Activated T-cell treated with anti-CD3 and anti-CD28 coated beads, Interleukin-2, amount 50 U/mL, for 24 hours (primary cell): ENCODE data around the gene KYAT1.
"Not testable (repeated sequence)": the region's sequence is repeated elsewhere in the genome, so short reads cannot be mapped to it uniquely, and the experiment has no call there.

Experiments used
- DNase-seq: peaks from one replicate; pipeline ENCODE4 v3.0.0-alpha.2; 2020
- H3K27ac Mint-ChIP-seq: 2 replicates; pipeline ENCODE4 v1.8.0; 2020; ENCODE audit warnings: mild to moderate bottlenecking, mixed read lengths
- H3K27me3 Mint-ChIP-seq: 2 replicates; pipeline ENCODE4 v1.8.0; 2020; ENCODE audit warnings: mixed read lengths
- H3K36me3 Mint-ChIP-seq: 2 replicates; pipeline ENCODE4 v1.8.0; 2020; ENCODE audit warnings: low read depth, mixed read lengths
- H3K4me1 Mint-ChIP-seq: 2 replicates; pipeline ENCODE4 v1.8.0; 2020; ENCODE audit warnings: low read depth, mixed read lengths
- H3K4me3 Mint-ChIP-seq: 2 replicates; pipeline ENCODE4 v1.8.0; 2020; ENCODE audit warnings: mild to moderate bottlenecking, moderate library complexity, mixed read lengths
- H3K9me3 Mint-ChIP-seq: 2 replicates; pipeline ENCODE4 v1.8.0; 2020; ENCODE audit warnings: mixed read lengths

KYAT1 gene

DNA sequence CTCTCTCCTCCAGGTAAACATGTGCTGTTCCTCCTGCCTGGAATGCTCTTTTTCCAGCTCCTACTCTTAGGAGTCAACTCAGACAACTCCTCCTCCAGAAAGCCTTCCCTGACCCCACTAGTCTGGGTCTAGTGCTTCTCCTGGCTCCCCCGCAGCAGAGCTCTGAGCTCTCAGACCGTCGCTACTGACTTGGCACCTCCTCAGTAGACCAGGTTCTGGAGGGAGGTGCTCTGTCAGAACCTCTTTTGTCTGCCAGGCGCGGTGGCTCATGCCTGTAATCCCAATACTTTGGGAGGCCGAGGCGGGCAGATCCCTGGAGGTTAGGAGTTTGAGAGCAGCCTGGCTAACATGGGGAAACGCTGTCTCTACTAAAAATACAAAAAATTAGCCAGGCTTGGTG, 3.6 kb upstream of the KYAT1 start:
- Mint-ChIP-seq H3K27me3 (no peaks in the 10 kb centered on the region), H3K9me3 (no peaks in the 10 kb centered on the region), H3K4me1 (peaks cover 53% of the 10 kb centered on the region), H3K4me3 (peak overlapping the region; percentile 18), H3K36me3 (peaks cover 71% of the 10 kb centered on the region), H3K27ac (peak overlapping the region; percentile 91)
- DNase-seq: no peak

DNA sequence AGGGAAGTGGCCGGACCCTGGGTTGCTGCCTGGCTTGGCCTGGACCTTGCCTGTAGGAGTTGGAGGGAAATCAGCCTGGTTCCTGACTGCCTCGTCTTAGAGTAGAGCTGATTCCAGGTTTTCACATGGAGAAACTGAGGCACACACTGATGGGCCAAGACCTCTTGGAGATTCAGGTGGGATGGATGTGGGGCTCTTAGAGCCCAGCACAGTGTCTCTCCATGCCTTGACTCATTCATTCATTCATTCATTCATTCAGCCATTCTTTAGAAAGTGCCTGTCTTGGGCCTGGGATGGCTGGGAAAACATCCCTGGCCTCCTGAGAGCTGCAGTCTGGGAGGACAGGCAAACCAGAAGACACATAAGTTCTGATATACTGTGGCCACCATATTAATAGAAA, 2.4 kb upstream of the KYAT1 start:
- DNase-seq: no peak
- H3K9me3 Mint-ChIP-seq: no peaks in the 10 kb centered on the region
- peak overlapping the region; percentile 91 for H3K27ac Mint-ChIP-seq
- peak overlapping the region; percentile 53 for H3K4me3 Mint-ChIP-seq
- H3K4me1 Mint-ChIP-seq: peaks cover 60% of the 10 kb centered on the region
- peaks cover 67% of the 10 kb centered on the region for H3K36me3 Mint-ChIP-seq
- H3K27me3 Mint-ChIP-seq: no peaks in the 10 kb centered on the region

DNA sequence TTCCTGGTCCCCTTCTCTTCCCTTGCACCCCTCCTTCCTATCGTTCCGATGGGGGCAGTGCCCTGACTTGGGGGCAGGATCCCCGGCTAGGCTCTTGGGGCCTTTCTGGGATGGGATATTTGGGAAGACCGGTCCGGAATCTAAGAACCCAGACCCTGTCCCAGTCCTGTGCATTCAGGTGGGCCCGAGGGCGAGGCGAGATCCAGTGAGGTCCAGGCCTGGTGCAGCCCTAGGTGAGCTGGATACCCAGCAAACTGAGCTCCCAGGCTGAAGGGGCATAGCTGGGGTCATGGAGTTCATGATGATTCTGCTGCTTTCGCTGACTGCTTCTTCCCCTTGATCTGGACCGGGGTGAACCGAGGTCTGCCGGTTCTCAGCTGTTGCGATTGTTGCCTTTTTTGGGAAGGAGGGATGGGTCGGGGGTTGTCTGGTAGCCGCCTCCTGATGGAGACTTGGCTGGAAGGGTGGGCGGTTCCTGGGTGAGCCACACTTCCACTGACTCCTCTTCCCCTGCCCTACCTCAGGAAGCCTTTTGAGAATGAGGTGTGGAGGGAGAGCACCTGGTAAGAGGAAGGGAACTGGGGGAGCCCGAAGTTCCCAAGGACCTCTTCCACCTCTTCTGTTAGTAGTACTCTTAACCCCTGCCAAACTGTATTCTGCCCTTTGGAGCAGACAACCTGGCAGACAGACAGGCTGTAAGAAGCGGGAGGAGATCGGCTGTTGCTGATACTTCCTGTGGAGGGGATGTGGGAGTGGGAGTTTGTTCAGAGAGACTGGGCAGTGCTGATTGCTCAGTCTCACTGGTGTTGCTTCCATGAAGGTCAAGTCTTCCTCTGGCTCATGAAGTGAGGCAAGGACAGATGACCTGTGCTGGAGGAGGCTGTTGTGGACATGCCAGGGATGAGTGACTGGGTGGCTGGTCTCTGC, 1.2 kb upstream of the KYAT1 start:
- H3K27ac Mint-ChIP-seq: peak overlapping the region; percentile 91
- no peak for DNase-seq
- H3K4me3 Mint-ChIP-seq: peak overlapping the region; percentile 90
- H3K27me3 Mint-ChIP-seq: no peaks in the 10 kb centered on the region
- H3K36me3 Mint-ChIP-seq: peaks cover 55% of the 10 kb centered on the region
- peaks cover 55% of the 10 kb centered on the region for H3K4me1 Mint-ChIP-seq
- no peaks in the 10 kb centered on the region for H3K9me3 Mint-ChIP-seq

DNA sequence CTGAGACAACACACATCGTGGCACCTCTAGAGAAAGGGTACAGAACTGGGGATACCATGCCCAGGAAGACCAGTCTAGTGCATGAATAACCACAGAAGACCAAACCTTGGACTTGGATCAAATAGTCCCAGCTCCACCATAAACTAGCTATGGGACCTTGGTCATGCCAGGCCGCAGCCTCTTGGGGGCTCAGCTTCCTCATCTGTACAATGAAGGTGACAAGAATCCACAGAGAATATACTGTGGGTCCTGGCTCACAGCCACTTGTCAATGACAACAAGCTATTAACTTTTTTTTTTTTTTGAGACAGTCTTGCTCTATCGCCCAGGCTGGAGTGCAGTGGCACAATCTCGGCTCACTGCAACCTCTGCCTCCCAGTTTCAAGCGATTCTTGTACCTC, 3.9 kb downstream of the KYAT1 start:
- Mint-ChIP-seq H3K9me3 (no peaks in the 10 kb centered on the region), H3K4me3 (no peak overlapping the region), H3K36me3 (peaks cover 17% of the 10 kb centered on the region), H3K4me1 (peaks cover 26% of the 10 kb centered on the region), H3K27ac (no peak overlapping the region), H3K27me3 (no peaks in the 10 kb centered on the region)
- no peak for DNase-seq

DNA sequence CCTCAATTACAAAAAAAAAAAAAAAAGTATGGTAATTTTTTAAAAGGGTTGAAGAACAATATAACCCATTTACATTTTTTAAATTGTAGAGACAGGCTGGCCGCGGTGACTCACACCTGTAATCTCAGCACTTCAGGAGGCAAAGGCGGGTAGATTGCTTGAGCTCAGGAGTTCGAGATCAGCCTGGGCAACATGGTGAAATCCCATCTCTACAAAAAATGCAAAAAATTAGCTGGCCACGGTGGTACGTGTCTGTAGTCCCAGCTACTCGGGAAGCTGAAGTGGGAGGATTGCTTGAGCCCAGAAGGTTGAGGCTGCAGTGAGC, 10.8 kb downstream of the KYAT1 start:
- H3K27ac Mint-ChIP-seq, H3K4me3 Mint-ChIP-seq, H3K27me3 Mint-ChIP-seq, H3K9me3 Mint-ChIP-seq, DNase-seq, H3K4me1 Mint-ChIP-seq: not testable (repeated sequence)
- H3K36me3 Mint-ChIP-seq: peaks cover 17% of the 10 kb centered on the region

DNA sequence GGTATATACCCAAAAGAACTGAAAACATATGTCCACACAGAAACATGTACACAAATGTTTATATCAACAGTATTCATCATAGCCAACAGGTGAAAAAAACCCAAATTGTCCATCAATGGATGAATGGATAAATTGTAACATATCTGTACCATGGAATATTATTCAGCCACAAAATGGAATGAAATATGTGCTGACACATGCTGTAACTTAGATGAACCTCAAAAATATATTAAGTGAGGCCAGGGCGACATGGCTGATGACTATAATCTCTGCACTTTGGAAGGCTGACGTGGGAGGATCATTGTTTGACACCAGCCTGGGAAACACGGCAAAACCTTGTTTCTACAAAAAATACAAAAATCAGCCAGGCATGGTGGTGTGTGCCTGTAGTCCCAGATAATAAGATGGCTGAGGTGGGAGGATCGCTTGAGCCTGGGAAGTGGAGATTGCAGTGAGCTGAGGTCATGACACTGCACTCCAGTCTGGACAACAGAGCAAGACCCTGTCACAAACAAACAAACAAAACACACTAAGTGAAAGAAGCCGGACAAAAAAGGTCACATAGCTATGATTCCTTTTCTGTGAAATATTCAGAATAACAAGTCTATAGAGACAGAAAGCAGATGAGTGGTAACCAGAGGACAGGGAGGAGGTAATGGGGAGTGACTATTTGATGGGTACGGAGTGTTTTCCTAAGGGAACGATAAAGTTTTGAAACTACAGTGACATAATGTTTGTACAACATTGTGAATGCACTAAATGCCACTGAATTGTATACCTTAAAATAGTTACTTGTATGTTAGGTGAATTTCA, 11.4 kb downstream of the KYAT1 start:
- H3K4me1 Mint-ChIP-seq: peaks cover 7% of the 10 kb centered on the region

DNA sequence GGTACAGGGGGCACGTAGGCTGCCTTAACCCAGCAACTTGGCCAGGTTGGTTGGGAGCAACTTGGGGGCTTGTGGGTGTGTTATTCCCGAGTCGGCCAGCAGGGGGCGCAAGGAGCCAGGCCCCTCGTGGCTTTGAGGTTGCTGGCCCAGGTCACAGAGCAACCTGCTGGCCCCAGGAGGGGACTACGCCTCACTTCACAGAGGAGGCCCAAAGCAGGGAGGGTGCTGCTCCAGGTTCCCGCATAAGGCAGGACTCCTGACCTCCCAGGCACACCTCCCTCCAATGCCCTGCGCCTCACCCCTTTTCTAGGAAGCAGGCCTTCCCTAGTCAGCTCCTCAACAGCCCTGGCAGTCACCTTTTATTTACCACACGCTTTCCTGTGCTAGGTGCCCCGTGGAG, 18.1 kb downstream of the KYAT1 start:
- peak; percentile 91 for DNase-seq
- Mint-ChIP-seq H3K9me3 (no peaks in the 10 kb centered on the region), H3K27me3 (no peaks in the 10 kb centered on the region), H3K27ac (no peak overlapping the region), H3K36me3 (no peaks in the 10 kb centered on the region), H3K4me3 (no peak overlapping the region), H3K4me1 (peaks cover 5% of the 10 kb centered on the region)

More for the DNA sequence above, 11.4 kb downstream of the KYAT1 start:
- no peaks in the 10 kb centered on the region for H3K27me3 Mint-ChIP-seq
- H3K9me3 Mint-ChIP-seq: no peaks in the 10 kb centered on the region
- no peak overlapping the region for H3K27ac Mint-ChIP-seq
- H3K4me3 Mint-ChIP-seq: no peak overlapping the region
- DNase-seq: no peak
- peaks cover 17% of the 10 kb centered on the region for H3K36me3 Mint-ChIP-seq

DNA sequence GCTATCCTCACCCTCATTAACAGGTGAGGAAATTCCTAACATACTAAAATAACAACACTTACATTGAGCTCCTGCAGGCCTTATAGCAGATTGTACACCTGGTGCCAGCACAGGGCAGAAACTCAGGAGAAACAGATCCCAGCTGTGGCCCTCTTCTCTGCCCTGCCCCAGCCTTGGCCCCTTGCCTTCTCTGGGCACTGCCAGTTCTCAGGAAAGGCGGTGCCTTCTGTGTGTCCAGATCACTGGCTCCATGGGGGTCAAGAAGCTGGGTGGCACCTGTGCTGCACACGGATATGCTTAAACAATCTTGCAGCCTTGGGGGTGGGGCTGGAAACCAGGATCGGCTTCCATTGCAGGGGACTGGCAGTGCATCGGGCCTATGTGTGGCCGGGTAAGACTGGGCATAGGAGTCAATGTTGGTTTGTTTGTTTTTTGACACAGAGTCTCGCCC, 19.3 kb downstream of the KYAT1 start:
- H3K9me3 Mint-ChIP-seq: no peaks in the 10 kb centered on the region
- H3K27me3 Mint-ChIP-seq: no peaks in the 10 kb centered on the region
- no peak overlapping the region for H3K4me3 Mint-ChIP-seq
- H3K27ac Mint-ChIP-seq: no peak overlapping the region
- no peaks in the 10 kb centered on the region for H3K36me3 Mint-ChIP-seq
- peaks cover 5% of the 10 kb centered on the region for H3K4me1 Mint-ChIP-seq
- no peak for DNase-seq

DNA sequence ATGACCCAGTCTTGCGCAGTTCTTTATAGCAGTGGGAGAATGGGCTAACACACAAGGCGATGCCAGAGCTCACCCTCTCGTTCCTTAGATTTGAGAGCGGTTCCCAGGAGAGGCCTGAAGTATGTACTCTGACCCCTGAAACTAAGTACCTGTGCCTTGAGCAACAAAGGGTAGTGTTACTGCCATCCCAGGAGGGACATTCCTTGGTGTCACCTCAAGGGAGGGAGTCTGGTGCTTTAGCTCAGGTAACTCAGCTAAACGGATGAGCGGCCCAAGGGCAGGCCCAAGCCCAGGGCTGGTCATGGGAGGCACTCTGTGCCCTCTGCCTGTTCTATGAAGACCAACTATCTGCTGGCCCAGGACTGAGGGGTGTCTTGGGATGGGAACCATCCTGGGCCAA, 20.2 kb downstream of the KYAT1 start:
- H3K27ac Mint-ChIP-seq: no peak overlapping the region
- H3K9me3 Mint-ChIP-seq: no peaks in the 10 kb centered on the region
- H3K36me3 Mint-ChIP-seq: no peaks in the 10 kb centered on the region
- peaks cover 5% of the 10 kb centered on the region for H3K4me1 Mint-ChIP-seq
- no peak for DNase-seq
- no peak overlapping the region for H3K4me3 Mint-ChIP-seq
- H3K27me3 Mint-ChIP-seq: no peaks in the 10 kb centered on the region

DNA sequence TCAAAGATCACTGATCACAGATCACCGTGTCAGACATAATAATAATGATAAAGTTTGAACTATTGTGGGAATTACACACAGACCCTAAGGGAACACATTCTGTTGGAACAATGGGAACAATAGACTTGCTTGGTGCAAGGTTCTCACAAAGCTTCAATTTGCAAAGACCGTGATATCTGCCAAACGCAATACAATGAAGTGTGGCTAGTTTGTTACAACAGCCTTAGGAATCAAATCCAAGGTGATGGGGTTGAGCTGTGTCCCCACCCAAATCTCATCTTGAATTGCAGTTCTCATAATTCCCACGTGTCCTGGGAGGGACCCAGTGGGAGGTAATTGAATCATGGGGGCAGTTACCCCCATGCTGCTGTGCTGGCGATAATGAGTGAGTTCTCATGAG, 20.8 kb downstream of the KYAT1 start:
- DNase-seq: no peak
- no peak overlapping the region for H3K4me3 Mint-ChIP-seq
- H3K27ac Mint-ChIP-seq: no peak overlapping the region
- peaks cover 5% of the 10 kb centered on the region for H3K4me1 Mint-ChIP-seq
- no peaks in the 10 kb centered on the region for H3K36me3 Mint-ChIP-seq
- H3K27me3 Mint-ChIP-seq: no peaks in the 10 kb centered on the region
- no peaks in the 10 kb centered on the region for H3K9me3 Mint-ChIP-seq

DNA sequence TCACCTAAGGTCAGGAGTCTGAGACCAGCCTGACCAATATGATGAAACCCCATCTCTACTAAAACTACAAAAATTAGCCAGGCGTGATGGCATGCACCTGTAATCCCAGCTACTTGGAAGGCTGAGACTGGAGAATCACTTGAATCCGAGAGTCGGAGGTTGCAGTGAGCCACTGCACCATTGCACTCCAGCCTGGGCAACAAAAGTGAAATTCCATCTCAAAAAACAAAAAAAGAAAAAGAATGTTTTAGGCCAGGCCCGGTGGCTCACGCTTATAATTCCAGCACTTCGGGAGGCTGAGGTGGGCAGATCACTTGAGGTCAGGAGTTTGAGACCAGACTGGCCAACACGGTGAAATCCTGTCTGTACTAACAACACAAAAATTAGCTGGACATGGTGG, 23.3 kb downstream of the KYAT1 start:
- H3K27me3 Mint-ChIP-seq, H3K4me1 Mint-ChIP-seq, H3K36me3 Mint-ChIP-seq, H3K9me3 Mint-ChIP-seq, H3K4me3 Mint-ChIP-seq, H3K27ac Mint-ChIP-seq, DNase-seq: not testable (repeated sequence)

DNA sequence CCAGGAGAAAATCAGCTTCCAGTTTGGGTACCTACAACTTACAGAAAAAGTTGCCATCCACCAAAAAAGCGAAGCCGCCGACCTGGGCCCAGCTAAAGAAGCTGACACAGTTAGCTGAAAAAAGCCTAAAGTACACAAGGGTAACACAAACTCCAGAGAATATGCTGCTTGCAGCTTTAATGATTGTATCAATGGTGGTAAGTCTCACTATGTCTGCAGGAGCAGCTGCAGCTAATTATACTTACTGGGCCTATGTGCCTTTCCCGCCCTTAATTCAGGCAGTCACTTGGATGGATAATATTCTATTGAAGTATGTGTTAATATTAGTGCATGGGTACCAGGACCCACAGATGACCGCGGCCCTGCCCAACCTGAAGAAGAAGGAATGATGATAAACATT, 27.3 kb downstream of the KYAT1 start:
- H3K27me3 Mint-ChIP-seq, H3K27ac Mint-ChIP-seq, H3K4me1 Mint-ChIP-seq, H3K4me3 Mint-ChIP-seq, DNase-seq: not testable (repeated sequence)
- H3K9me3 Mint-ChIP-seq: peaks cover 13% of the 10 kb centered on the region
- H3K36me3 Mint-ChIP-seq: peaks cover 21% of the 10 kb centered on the region

DNA sequence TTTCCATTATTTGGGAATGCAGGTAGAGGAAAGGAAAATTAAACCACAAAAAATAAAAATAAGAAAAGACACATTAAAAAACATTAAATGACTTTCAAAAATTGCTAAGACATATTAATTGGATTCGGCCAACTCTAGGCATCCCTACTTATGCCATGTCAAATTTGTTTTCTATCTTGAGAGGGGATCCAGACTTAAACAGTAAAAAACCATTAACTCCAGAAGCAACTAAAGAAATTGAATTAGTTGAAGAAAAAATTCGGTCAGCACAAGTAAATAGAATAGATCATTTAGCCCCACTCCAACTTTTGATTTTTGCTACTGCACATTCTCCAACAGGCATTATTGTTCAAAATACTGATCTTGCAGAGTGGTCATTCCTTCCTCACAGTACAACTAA, 29.1 kb downstream of the KYAT1 start:
- not testable (repeated sequence) for H3K4me1 Mint-ChIP-seq, DNase-seq, H3K27me3 Mint-ChIP-seq, H3K27ac Mint-ChIP-seq, H3K4me3 Mint-ChIP-seq
- Mint-ChIP-seq H3K36me3 (peaks cover 23% of the 10 kb centered on the region), H3K9me3 (peaks cover 13% of the 10 kb centered on the region)

DNA sequence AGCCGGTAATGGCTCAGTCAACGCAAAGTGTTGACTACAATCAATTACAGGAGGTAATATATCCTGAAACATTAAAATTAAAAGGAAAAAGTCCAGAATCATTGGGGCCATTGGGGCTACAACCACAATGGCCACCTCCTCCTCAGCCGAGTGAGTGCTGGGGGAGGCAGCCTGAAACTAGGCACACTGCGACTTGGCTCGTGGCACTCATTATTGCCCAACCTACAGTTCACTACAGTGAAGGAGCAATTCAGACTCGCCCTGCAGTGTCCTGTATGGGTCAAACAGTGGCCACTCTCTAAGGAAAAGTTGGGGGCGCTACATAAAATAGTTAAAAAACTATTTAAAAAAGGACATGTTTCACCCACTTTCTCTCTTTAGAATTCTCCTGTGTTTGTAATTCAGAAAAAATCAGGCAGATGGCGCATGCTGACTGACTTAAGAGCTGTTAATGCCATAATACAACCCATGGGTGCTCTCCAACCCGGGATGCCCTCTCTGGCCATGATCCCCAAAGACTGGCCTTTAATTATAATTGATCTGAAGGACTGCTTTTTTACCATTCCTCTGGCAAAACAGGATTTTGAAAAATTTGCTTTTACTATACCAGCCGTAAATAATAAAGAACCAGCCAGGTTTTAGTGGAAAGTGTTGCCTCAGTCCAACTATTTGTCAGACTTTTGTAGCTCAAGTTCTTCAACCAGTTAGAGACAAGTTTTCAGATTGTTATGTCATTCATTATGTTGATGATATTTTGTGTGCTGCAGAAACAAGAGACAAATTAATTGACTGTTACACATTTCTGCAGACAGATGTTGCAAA, 29.8 kb downstream of the KYAT1 start:
- not testable (repeated sequence) for H3K4me3 Mint-ChIP-seq, H3K27me3 Mint-ChIP-seq, H3K4me1 Mint-ChIP-seq, H3K27ac Mint-ChIP-seq, DNase-seq
- Mint-ChIP-seq H3K36me3 (peaks cover 24% of the 10 kb centered on the region), H3K9me3 (peaks cover 13% of the 10 kb centered on the region)
